A549 (cell line): Measurements from ENCODE around the gene LRP5.

Experiments
- NPAS2 ChIP-seq: fragments of 250-450 bp; sonication (Bioruptor Pico); IDR thresholded peaks from 2 replicates; pipeline ENCODE4 v1.8.0; 2022; ENCODE audit warnings: mild to moderate bottlenecking, moderate library complexity, borderline replicate concordance
- POLR2A ChIP-seq: IDR thresholded peaks from 2 replicates; pipeline ENCODE4 v1.6.1; 2012; ENCODE audit warnings: mild to moderate bottlenecking, low read length

- no peak for TF ChIP-seq NPAS2 (CRISPR knock-in tag)
- no peak for TF ChIP-seq POLR2A
Measured at GRCh38 chr11:68414496-68415221, 102.3 kb downstream of the LRP5 start.
